Dendritic cell treated with granulocyte-macrophage colony-stimulating factor and Interleukin-4, amounts not matched to agents 40 ng/mL and 50 ng/mL, for 4 days (primary cell): ENCODE measurements around the gene PSMA6.

ENCODE experiments used
- H3K27ac Mint-ChIP-seq: one replicate; pipeline ENCODE4 v1.8.0; 2022; ENCODE audit warnings: mild to moderate bottlenecking, mixed read lengths
- H3K27me3 Mint-ChIP-seq: one replicate; pipeline ENCODE4 v1.8.0; 2022; ENCODE audit warnings: mild to moderate bottlenecking, mixed read lengths
- H3K36me3 Mint-ChIP-seq: one replicate; pipeline ENCODE4 v1.8.0; 2022; ENCODE audit warnings: low read depth, mixed read lengths
- H3K4me1 Mint-ChIP-seq: one replicate; pipeline ENCODE4 v1.8.0; 2022; ENCODE audit warnings: low read depth, mixed read lengths
- H3K4me3 Mint-ChIP-seq: one replicate; pipeline ENCODE4 v1.8.0; 2022; ENCODE audit warnings: mild to moderate bottlenecking, moderate library complexity, mixed read lengths
- H3K9me3 Mint-ChIP-seq: one replicate; pipeline ENCODE4 v1.8.0; 2022; ENCODE audit warnings: mixed read lengths
- intact Hi-C: fragments of 100-400 bp; cut with micrococcal nuclease; formaldehyde crosslinking; loops from one replicate; pipeline ENCODE4 v1.15.0; 2022

PSMA6 gene

GRCh38 chr14:35365130-35366055 lies 73.2 kb downstream of the PSMA6 start:
- intact Hi-C loops, result loop anchor here (1.0 to 5.0 kb wide), 2 partner anchors 33 to 39 kb away; partner anchors contain the start of gene NFKBIA
- Mint-ChIP-seq H3K4me3 (peak overlapping the region; percentile 39), H3K27me3 (no peaks in the 10 kb centered on the region), H3K9me3 (no peaks in the 10 kb centered on the region), H3K36me3 (no peaks in the 10 kb centered on the region), H3K4me1 (peaks cover 65% of the 10 kb centered on the region), H3K27ac (peak overlapping the region; percentile 98)

- peaks cover 65% of the 10 kb centered on the region for H3K4me1 Mint-ChIP-seq
Observed at GRCh38 chr14:35366056-35366451, 73.9 kb downstream of the PSMA6 start.

DNA sequence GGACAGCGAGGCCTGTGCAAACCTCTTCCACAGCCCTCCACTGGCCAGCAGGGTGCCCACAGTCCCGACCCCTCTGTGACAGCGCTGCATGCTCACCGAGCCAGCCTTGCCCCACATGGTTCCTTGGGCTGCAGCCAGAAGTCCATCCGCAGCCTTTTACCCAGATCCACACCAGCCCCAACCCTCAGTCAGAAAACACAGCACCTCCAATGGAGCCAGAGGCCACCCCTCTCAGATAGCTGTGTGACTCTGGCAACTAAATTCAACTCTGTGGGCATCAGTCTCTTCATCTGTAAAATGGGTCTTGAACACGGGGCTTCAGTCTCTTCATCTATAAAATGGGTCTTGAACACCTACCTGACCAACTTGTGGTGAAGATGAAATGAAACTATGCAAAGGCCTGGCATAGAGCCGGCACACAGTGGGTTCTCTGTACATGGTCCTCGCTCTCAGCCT lies 74.4 kb downstream of the PSMA6 start:
- no peak overlapping the region for H3K4me3 Mint-ChIP-seq
- peak overlapping the region; percentile 98 for H3K27ac Mint-ChIP-seq
- H3K4me1 Mint-ChIP-seq, result peaks cover 65% of the 10 kb centered on the region
- no peaks in the 10 kb centered on the region for H3K27me3 Mint-ChIP-seq
- peaks cover 6% of the 10 kb centered on the region for H3K36me3 Mint-ChIP-seq
- peaks cover 9% of the 10 kb centered on the region for H3K9me3 Mint-ChIP-seq
- intact Hi-C loops, result loop anchor here (5.0 kb wide), 1 partner anchor 34 kb away; no protein-coding TSS in a partner anchor

More at GRCh38 chr14:35366056-35366451, 73.9 kb downstream of the PSMA6 start:
- peaks cover 5% of the 10 kb centered on the region for H3K9me3 Mint-ChIP-seq
- H3K4me3 Mint-ChIP-seq, result peak overlapping the region; percentile 39
- intact Hi-C loops, result loop anchor here (5.0 kb wide), 1 partner anchor 34 kb away; no protein-coding TSS in a partner anchor
- peak overlapping the region; percentile 98 for H3K27ac Mint-ChIP-seq
- no peaks in the 10 kb centered on the region for H3K27me3 Mint-ChIP-seq
- H3K36me3 Mint-ChIP-seq, result peaks cover 2% of the 10 kb centered on the region

DNA sequence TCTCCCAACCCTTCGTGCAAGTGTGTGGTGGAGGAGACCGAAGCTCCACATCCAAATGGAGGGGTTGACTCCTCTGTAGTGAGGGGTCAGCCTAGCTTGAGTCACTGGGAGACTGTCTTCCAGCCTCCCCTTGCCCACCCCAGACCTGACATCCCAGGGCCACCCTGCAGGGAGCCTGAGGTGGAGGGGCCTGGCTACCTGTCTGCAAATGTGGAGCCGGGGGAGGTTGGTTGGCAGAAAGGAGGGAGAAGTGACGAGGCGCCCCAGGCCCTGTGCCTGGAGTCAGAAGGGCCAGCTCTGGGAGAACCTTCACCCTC lies 74.8 kb downstream of the PSMA6 start:
- peak overlapping the region; percentile 98 for H3K27ac Mint-ChIP-seq
- intact Hi-C loops, result loop anchor here (5.0 kb wide), 1 partner anchor 35 kb away; no protein-coding TSS in a partner anchor
- peaks cover 9% of the 10 kb centered on the region for H3K9me3 Mint-ChIP-seq
- peaks cover 63% of the 10 kb centered on the region for H3K4me1 Mint-ChIP-seq
- H3K27me3 Mint-ChIP-seq, result no peaks in the 10 kb centered on the region
- H3K36me3 Mint-ChIP-seq, result peaks cover 6% of the 10 kb centered on the region
- H3K4me3 Mint-ChIP-seq, result no peak overlapping the region
